ENCODE data around the gene CTR9. TPM values are rescaled to one million over a fixed set of nuclear protein-coding genes. Genes with fewer than 3 reads are reported as not detected.

Gene CTR9
- total and polyA plus RNA-seq, 9 of the 15 experiments (the other 6 are each of a cell fraction or from before 2014, with no cell fraction given): 25.4 to 79.3 (median 47.3) TPM

- no peak for TF ChIP-seq ZNF644 (tag; IDR thresholded peaks at IDR 0.05; ENCODE audit: low read depth)
- TF ChIP-seq TBP (optimal IDR thresholded peaks at IDR 0.05; ENCODE audit: low read depth, low read length): no peak
- TF ChIP-seq CHD7 (IDR thresholded peaks at IDR 0.05; ENCODE audit: low read depth, low read length): no peak
- TF ChIP-seq PCBP2 (IDR thresholded peaks at IDR 0.05; ENCODE audit: low read depth, low read length, poor library complexity, severe bottlenecking): peak; percentile 58
- TF ChIP-seq ZNF592 (IDR thresholded peaks at IDR 0.05): no peak
- 0 out of 2 replicates have a peak, but pooled peaks have one; percentile 66 for TF ChIP-seq KDM2B (CRISPR knock-in tag; IDR thresholded peaks at IDR 0.05)
- TF ChIP-seq FOXO4 (CRISPR knock-in tag; IDR thresholded peaks at IDR 0.05): no peak
Measured at GRCh38 chr11:10808553-10809372, 57.7 kb downstream of the CTR9 start, which contains the start of gene EIF4G2 (continued).
